PC-3 (cell line): ENCODE measurements around the gene HOOK2. TPM values are rescaled to one million over a fixed set of nuclear protein-coding genes. Genes with fewer than 3 reads are reported as not detected.

Experiments used
- ATAC-seq: fragments of 200-7000 bp; cut with Tn5 transposase; 2 replicates; pipeline ENCODE4 v1.9.1; 2020; ENCODE audit warnings: mild to moderate bottlenecking, moderate library complexity
- BruUV-seq: library from RNA; stranded (reverse); fragments of 400-500 nt; replicated peaks from 2 replicates; lab custom pipeline; 2021; lab: Mats Ljungman, UMichigan
- CTCF ChIA-PET: fragments of 300-600 bp; sonication (Branson Sonifier 250); formaldehyde crosslinking; loops from one replicate; lab custom pipeline; 2022; ENCODE audit warnings: antibody characterized with exemption; lab: Charles Lee
- POLR2A ChIA-PET: fragments of 300-600 bp; sonication (Branson Sonifier 250); formaldehyde crosslinking; loops from one replicate; lab custom pipeline; 2022; ENCODE audit warnings: antibody characterized with exemption; ENCODE audit not compliant: unreplicated experiment; lab: Charles Lee
- DNase-seq: peaks from one replicate; pipeline ENCODE4 v3.0.0-alpha.2; 2015
- H2AFZ ChIP-seq: fragments of 300-600 bp; sonication (generic); 2 replicates; pipeline ENCODE4 v1.6.0; 2016; ENCODE audit warnings: antibody characterized with exemption, low read length
- H3F3A ChIP-seq: fragments of 300-600 bp; sonication (generic); one replicate; pipeline ENCODE4 v1.6.0; 2017; ENCODE audit warnings: antibody characterized with exemption, low read length, control low read depth, mild to moderate bottlenecking; ENCODE audit not compliant: unreplicated experiment
- H3K27ac ChIP-seq: fragments of 300-600 bp; sonication (generic); 2 replicates; pipeline ENCODE4 v1.5.1; 2016; ENCODE audit warnings: mild to moderate bottlenecking, low read length
- H3K27me3 ChIP-seq: fragments of 300-600 bp; sonication (generic); 2 replicates; pipeline ENCODE4 v1.6.1; 2016; ENCODE audit warnings: low read length, mixed read lengths
- H3K36me3 ChIP-seq: fragments of 300-600 bp; sonication (generic); 2 replicates; pipeline ENCODE4 v1.6.1; 2016; ENCODE audit warnings: low read depth, mixed run types, low read length, mixed read lengths
- H3K4me1 ChIP-seq: fragments of 300-600 bp; sonication (generic); 2 replicates; pipeline ENCODE4 v1.5.1; 2016; ENCODE audit warnings: low read length; ENCODE audit not compliant: insufficient read depth
- H3K4me2 ChIP-seq: fragments of 300-600 bp; sonication (generic); 2 replicates; pipeline ENCODE4 v1.6.0; 2016; ENCODE audit warnings: low read length
- H3K4me3 ChIP-seq: fragments of 300-600 bp; sonication (generic); 2 replicates; pipeline ENCODE4 v1.5.1; 2016; ENCODE audit warnings: mild to moderate bottlenecking, low read length, mixed read lengths
- H3K79me2 ChIP-seq: fragments of 300-600 bp; sonication (generic); 2 replicates; pipeline ENCODE4 v1.6.1; 2017; ENCODE audit warnings: low read length, mixed read lengths
- H3K9ac ChIP-seq: fragments of 300-600 bp; sonication (generic); 2 replicates; pipeline ENCODE4 v1.6.0; 2016; ENCODE audit warnings: mild to moderate bottlenecking, low read length
- H3K9me2 ChIP-seq: fragments of 300-600 bp; sonication (generic); replicated peaks from 2 replicates; pipeline ENCODE4 v1.6.1; 2016; ENCODE audit warnings: mixed run types, low read length, mixed read lengths
- H3K9me3 ChIP-seq: fragments of 300-600 bp; sonication (generic); 2 replicates; pipeline ENCODE4 v1.6.1; 2016; ENCODE audit warnings: low read length, mixed read lengths
- H4K20me1 ChIP-seq: fragments of 300-600 bp; sonication (generic); 2 replicates; pipeline ENCODE4 v1.6.1; 2016; ENCODE audit warnings: low read length, mixed read lengths
- EZH2 ChIP-seq: fragments of 300-600 bp; sonication (generic); IDR thresholded peaks from one replicate; pipeline ENCODE4 v1.6.1; 2017; ENCODE audit warnings: antibody characterized with exemption, mild to moderate bottlenecking, low read length; ENCODE audit not compliant: unreplicated experiment
- EZH2phosphoT487 ChIP-seq: fragments of 300-600 bp; sonication (generic); IDR thresholded peaks from 2 replicates; pipeline ENCODE4 v1.6.1; 2018; ENCODE audit warnings: mild to moderate bottlenecking, antibody characterized with exemption, low read length, borderline replicate concordance
- intact Hi-C: fragments of 100-400 bp; cut with micrococcal nuclease; formaldehyde crosslinking; loops from 2 replicates; pipeline ENCODE4 v1.9.0; 2023
- total RNA-seq: library from RNA; depleted of rRNA; stranded (reverse); fragments of >200 nt; gene quantifications from 2 replicates; pipeline ENCODE4 v1.2.3, GENCODE V29; 2014
- TF ChIP-seq, protein P1 (sequence below): fragments of 300-600 bp; sonication (generic); conservative IDR thresholded peaks from 2 replicates; pipeline ENCODE4 v1.5.1; 2017; ENCODE audit warnings: antibody characterized with exemption, low read depth, mild to moderate bottlenecking, low read length

The HOOK2 gene
- total RNA-seq, 1 experiment from 2014 or later = 95.2 TPM

DNA sequence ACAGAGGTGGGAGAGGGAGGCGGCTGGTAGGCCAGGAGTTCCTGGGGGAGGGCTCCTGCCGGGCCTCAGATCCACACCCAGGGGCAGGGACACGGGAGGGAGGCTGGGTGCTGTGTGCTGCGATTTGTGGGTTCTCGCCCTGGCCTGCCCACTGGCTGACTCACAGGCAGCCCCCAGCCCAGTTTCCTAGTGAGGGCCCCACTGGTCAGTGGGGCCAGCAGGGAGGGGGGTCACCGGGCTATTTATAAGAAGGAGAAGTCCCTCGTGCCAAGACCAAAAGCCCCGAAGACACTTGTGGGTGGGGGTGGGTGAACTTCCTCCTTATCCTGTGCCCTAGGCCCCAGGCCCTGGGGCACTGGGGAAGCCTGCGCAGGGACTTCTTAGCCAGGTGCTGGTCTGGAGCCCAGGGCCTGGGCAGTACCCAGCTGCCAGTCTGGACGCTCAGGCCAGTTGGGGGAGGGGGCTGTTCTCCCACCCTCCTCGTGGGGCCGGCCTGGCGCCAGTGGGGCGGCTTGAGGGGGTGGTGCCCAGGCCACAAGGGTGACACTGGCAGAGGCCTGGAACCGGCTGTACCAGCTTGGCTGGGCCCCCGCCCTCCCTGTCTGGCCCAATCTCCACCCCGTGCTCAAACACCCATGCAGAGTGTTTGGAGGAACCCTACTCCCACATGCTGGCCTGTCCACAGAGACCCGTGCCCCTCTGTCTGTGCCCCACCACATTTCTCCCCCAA is 11.0 kb upstream of the HOOK2 start:
- Histone ChIP-seq H3K27me3 (no peaks in the 10 kb centered on the region), H3K36me3 (no peaks in the 10 kb centered on the region), H3K4me3 (no peak overlapping the region), H3K79me2 (peaks cover under 1% of the 10 kb centered on the region; the same call in 1 of the 2 replicates), H2AFZ (peak overlapping the region; percentile 15; the same call in 1 of the 2 replicates), H3K9ac (peak overlapping the region; percentile 38), H3K27ac (peak overlapping the region; percentile 72), H4K20me1 (no peaks in the 10 kb centered on the region), H3K9me3 (no peaks in the 10 kb centered on the region), H3K9me2 (no peaks in the 10 kb centered on the region), H3F3A (peaks cover 9% of the 10 kb centered on the region), H3K4me2 (peak overlapping the region; percentile 38), H3K4me1 (peaks cover 79% of the 10 kb centered on the region)
- POLR2A ChIA-PET = no interaction called here
- TF ChIP-seq EZH2 (no peak), EZH2phosphoT487 (no peak)
- TF ChIP-seq, protein P1, sequence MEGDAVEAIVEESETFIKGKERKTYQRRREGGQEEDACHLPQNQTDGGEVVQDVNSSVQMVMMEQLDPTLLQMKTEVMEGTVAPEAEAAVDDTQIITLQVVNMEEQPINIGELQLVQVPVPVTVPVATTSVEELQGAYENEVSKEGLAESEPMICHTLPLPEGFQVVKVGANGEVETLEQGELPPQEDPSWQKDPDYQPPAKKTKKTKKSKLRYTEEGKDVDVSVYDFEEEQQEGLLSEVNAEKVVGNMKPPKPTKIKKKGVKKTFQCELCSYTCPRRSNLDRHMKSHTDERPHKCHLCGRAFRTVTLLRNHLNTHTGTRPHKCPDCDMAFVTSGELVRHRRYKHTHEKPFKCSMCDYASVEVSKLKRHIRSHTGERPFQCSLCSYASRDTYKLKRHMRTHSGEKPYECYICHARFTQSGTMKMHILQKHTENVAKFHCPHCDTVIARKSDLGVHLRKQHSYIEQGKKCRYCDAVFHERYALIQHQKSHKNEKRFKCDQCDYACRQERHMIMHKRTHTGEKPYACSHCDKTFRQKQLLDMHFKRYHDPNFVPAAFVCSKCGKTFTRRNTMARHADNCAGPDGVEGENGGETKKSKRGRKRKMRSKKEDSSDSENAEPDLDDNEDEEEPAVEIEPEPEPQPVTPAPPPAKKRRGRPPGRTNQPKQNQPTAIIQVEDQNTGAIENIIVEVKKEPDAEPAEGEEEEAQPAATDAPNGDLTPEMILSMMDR = no peak
- intact Hi-C loops = no loop called here
- no peak for ATAC-seq
- CTCF ChIA-PET = interaction anchor here (0.6 kb wide), 1 partner anchor 1147 kb away, joined by 3 read pairs; no protein-coding TSS in a partner anchor
- DNase-seq = peak; percentile 75
- BruUV-seq = no TSS peak

DNA sequence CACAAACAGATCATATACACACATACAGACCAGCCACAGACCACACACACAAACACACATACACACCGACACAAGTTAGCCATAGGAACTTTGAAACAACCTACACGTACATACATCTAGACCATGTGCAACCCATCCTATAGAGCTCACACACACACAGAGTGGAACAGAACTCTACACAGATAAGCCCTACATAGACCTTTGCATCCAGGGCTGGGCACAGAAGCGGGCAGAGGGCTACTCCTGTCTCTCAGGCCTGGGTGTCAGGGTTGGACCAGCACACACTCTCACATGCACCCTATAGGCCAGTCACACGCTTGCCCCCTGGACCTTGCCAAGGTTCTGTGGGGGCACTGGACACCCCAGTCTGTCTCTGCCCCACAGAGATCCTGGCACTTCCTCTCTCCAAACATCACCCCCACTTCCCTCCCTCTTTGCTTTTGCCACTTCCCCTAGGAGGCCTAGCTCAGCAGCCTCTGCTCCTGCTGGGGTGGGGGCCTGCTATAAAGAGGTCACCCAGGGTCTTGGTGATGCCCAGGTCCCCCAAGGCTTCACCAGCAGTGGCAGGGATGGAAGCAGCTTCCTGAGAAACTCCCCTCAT is 10.2 kb upstream of the HOOK2 start:
- ATAC-seq (no peak), DNase-seq (no peak)
- no peak for TF ChIP-seq EZH2phosphoT487
- Histone ChIP-seq H3K4me2 (peak overlapping the region; percentile 38), H3F3A (peaks cover 8% of the 10 kb centered on the region), H2AFZ (peak overlapping the region; percentile 15; the same call in 1 of the 2 replicates), H4K20me1 (no peaks in the 10 kb centered on the region), H3K79me2 (no peaks in the 10 kb centered on the region), H3K4me3 (no peak overlapping the region), H3K27me3 (no peaks in the 10 kb centered on the region), H3K9me3 (no peaks in the 10 kb centered on the region), H3K36me3 (no peaks in the 10 kb centered on the region), H3K9ac (peak overlapping the region; percentile 38), H3K4me1 (peaks cover 73% of the 10 kb centered on the region), H3K27ac (peak overlapping the region; percentile 72), H3K9me2 (no peaks in the 10 kb centered on the region)
- ChIA-PET POLR2A (no interaction called here), CTCF (no interaction called here)
- intact Hi-C loops = no loop called here
- no TSS peak for BruUV-seq

DNA sequence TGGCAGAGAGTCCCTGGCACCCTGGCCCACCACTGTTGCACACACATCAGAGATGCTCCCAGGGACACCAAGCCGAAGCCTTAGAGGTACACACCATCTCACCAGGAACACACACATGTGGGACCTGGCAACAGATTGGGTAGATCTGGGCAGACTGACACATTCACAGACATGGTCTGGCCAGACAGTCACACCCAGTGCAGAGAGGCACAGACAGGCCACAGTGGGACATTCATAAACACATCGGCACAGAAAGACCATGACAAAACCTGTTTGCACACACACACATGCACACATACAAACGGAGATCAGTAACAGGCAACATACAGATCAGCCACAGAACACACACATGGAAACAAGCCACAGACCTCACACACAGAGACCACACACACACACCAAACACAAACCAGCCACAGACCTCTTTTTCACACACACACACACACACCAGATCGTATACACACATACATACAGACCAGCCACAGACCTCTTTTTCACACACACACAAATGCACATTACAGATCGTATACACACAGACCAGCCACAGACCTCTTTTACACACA is 9.6 kb upstream of the HOOK2 start:
- Histone ChIP-seq H3K79me2 (no peaks in the 10 kb centered on the region), H3K9me2 (no peaks in the 10 kb centered on the region), H3K36me3 (no peaks in the 10 kb centered on the region), H3K9me3 (no peaks in the 10 kb centered on the region), H3K4me3 (no peak overlapping the region), H3K4me2 (no peak overlapping the region), H4K20me1 (no peaks in the 10 kb centered on the region), H3K27me3 (no peaks in the 10 kb centered on the region), H2AFZ (no peak overlapping the region), H3K27ac (peak overlapping the region; percentile 72; the same call in 1 of the 2 replicates), H3K4me1 (peaks cover 69% of the 10 kb centered on the region), H3F3A (peaks cover 5% of the 10 kb centered on the region), H3K9ac (no peak overlapping the region)
- DNase-seq (no peak), ATAC-seq (no peak)
- TF ChIP-seq EZH2phosphoT487 = no peak
- no peak for TF ChIP-seq EZH2
- TF ChIP-seq, protein P1 = no peak
- ChIA-PET POLR2A (no interaction called here), CTCF (no interaction called here)
- BruUV-seq = no TSS peak
- intact Hi-C loops = no loop called here
